Central memory CD4-positive, alpha-beta T cell (primary cell): ENCODE data around the gene RTN4R.

ENCODE experiments used
- DNase-seq: peaks from one replicate; pipeline ENCODE4 v3.0.0; 2022

The RTN4R gene

GRCh38 chr22:20197407-20198030 is 70.6 kb downstream of the RTN4R start:
- no peak for DNase-seq

- DNase-seq, result no peak
These were observed 71.8 kb downstream of the RTN4R start for GRCh38 chr22:20196094-20196842.

DNA sequence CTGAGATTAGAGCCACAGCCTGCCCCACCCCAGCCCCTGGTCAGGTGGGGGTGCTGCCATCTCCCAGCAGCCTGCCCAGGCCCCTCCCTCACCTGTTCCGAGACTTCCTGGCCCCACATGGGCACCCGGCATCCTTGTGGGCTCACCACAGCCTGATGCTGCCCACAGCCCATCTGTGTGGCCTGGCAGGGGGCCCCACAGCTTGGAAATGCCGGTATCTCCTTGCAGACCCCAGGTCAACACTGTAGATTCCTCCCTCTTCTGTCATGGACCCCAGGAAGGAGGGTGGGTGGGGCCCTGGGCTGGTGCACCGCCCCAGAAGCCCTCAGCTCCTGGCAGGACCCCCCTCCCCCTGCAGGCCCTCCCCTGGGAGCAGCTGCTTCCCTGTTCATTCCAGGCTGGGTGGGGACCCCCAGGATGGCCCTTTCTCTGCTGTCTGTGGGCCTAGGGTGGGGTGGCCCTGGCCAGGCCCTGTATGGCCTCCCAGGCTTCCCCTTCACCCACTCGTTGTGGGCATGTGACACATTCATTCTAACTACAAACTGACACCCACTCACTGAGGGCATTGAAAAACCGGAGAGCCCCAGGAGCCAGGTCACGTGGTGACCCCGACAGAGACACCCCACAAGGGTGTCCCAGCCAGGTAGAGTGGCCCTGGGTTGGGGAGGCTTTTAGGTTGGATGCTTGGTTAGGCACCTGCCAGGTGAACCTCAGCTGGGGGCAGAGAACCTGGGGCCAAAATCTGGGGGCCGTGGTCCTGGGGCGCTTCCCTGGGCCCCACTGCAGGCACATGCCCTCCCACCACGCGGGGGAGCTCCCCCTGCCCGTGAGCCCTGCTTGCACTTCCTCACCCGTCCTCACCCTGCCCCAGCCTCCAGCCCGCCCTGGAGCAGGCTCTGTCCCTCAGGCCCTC is 73.2 kb downstream of the RTN4R start:
- DNase-seq, result no peak

DNA sequence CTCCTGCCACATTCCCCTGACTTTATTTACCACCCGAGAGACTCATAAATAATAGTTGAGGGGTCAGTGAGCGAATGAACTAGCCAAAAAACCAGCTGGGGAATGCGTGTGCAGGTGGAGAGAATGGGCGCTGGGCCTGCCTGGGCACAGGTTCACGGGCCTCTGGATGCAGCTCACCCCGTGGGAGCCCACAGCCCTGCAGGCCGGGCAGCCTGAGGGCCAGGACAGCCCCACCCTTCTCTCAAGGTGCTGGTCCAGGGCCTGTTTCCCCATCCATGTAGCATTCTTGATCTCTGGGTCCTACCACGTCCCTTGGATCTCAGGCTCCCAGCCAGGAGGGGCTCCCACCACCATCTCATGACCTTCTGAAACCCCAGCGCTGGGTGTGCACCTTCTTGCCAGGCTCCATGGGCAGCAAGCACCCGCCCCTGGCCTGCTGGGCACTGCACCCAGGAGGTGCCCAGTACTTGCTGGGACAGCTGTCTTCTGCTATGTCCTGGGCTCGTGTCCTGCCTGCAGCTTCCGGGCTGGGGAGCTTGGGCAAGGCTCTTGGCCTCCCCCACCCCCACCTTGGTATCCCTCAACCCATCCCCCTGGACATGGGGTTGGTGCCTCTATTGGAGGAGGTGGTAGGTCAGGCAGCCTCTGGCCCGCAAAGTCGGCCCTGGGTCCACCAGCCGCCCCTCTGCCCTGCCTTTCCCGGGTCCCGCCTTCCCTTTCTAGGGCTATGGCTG is 74.2 kb downstream of the RTN4R start:
- no peak for DNase-seq

- no peak for DNase-seq
These were observed 75.0 kb downstream of the RTN4R start for GRCh38 chr22:20192972-20193760.

- DNase-seq, result no peak
These were observed 75.7 kb downstream of the RTN4R start for GRCh38 chr22:20192293-20192971.

GRCh38 chr22:20191803-20192202 is 76.3 kb downstream of the RTN4R start:
- DNase-seq, result no peak
